HG03432 (cell line): ENCODE measurements around the gene EPHA7.

Source experiments
- ATAC-seq: cut with Tn5 transposase; IDR thresholded peaks from one replicate; pipeline ENCODE4 v1.9.1; 2021; ENCODE audit warnings: mild to moderate bottlenecking, moderate library complexity; ENCODE audit not compliant: unreplicated experiment

Gene EPHA7

GRCh38 chr6:93266116-93266817, 153.1 kb downstream of the EPHA7 start:
- no peak for ATAC-seq

GRCh38 chr6:93260881-93261280, 158.5 kb downstream of the EPHA7 start:
- ATAC-seq, result no peak

- no peak for ATAC-seq
Measured at GRCh38 chr6:93259332-93259731, 160.0 kb downstream of the EPHA7 start.

- ATAC-seq, result no peak
Measured at GRCh38 chr6:93252930-93253329, 166.4 kb downstream of the EPHA7 start.

- ATAC-seq, result no peak
Measured at GRCh38 chr6:93248631-93249030, 170.7 kb downstream of the EPHA7 start.

GRCh38 chr6:93243231-93243778, 176.1 kb downstream of the EPHA7 start:
- no peak for ATAC-seq

GRCh38 chr6:93242049-93242448, 177.3 kb downstream of the EPHA7 start:
- no peak for ATAC-seq

GRCh38 chr6:93238632-93239031, 180.7 kb downstream of the EPHA7 start:
- no peak for ATAC-seq

GRCh38 chr6:93235775-93236174, 183.6 kb downstream of the EPHA7 start:
- no peak for ATAC-seq

- no peak for ATAC-seq
Measured at GRCh38 chr6:93226822-93227221, 192.5 kb downstream of the EPHA7 start.

- ATAC-seq, result no peak
Measured at GRCh38 chr6:93222071-93222851, 197.1 kb downstream of the EPHA7 start.

GRCh38 chr6:93219447-93219846, 199.9 kb downstream of the EPHA7 start:
- no peak for ATAC-seq

- no peak for ATAC-seq
Measured at GRCh38 chr6:93218096-93218495, 201.3 kb downstream of the EPHA7 start.

GRCh38 chr6:93213028-93213427, 206.3 kb downstream of the EPHA7 start:
- ATAC-seq, result no peak

GRCh38 chr6:93210908-93211307, 208.5 kb downstream of the EPHA7 start:
- ATAC-seq, result no peak

GRCh38 chr6:93209358-93209757, 210.0 kb downstream of the EPHA7 start:
- no peak for ATAC-seq

- ATAC-seq, result no peak
Measured at GRCh38 chr6:93196406-93196970, 222.9 kb downstream of the EPHA7 start.

- ATAC-seq, result no peak
Measured at GRCh38 chr6:93194480-93194879, 224.9 kb downstream of the EPHA7 start.

- no peak for ATAC-seq
Measured at GRCh38 chr6:93193868-93194267, 225.5 kb downstream of the EPHA7 start.
